Parathyroid adenoma (tissue), 2 donors: Measurements from ENCODE around the gene AMN1.
"Not testable (repeated sequence)": the region's sequence is repeated elsewhere in the genome, so short reads cannot be mapped to it uniquely, and the experiment has no call there.

ENCODE experiments used
- H2AFZ ChIP-seq: fragments of 300-600 bp; sonication (generic); one replicate; pipeline ENCODE4 v1.7.0; 2017; ENCODE audit warnings: antibody characterized with exemption, mild to moderate bottlenecking
- H3K27ac ChIP-seq: fragments of 300-600 bp; sonication (generic); one replicate; pipeline ENCODE4 v1.7.0; 2017
- H3K27me3 ChIP-seq: fragments of 300-600 bp; sonication (generic); one replicate; pipeline ENCODE4 v1.7.0; 2017; ENCODE audit warnings: low read length; ENCODE audit not compliant: control insufficient read depth, insufficient read depth
- H3K36me3 ChIP-seq: fragments of 300-600 bp; sonication (generic); one replicate; pipeline ENCODE4 v1.7.0; 2017; ENCODE audit warnings: low read length; ENCODE audit not compliant: control insufficient read depth, insufficient read depth
- H3K4me1 ChIP-seq: fragments of 300-600 bp; sonication (generic); one replicate; pipeline ENCODE4 v1.7.0; 2017; ENCODE audit warnings: control low read depth
- H3K4me2 ChIP-seq: fragments of 300-600 bp; sonication (generic); one replicate; pipeline ENCODE4 v1.7.0; 2017; ENCODE audit warnings: low read length
- H3K4me3 ChIP-seq: fragments of 300-600 bp; sonication (generic); one replicate; pipeline ENCODE4 v1.7.0; 2017; ENCODE audit warnings: low read depth, low read length
- H3K79me2 ChIP-seq: fragments of 300-600 bp; sonication (generic); one replicate; pipeline ENCODE4 v1.7.0; 2017; ENCODE audit warnings: control low read depth
- H3K9ac ChIP-seq: fragments of 300-600 bp; sonication (generic); one replicate; pipeline ENCODE4 v1.7.0; 2017; ENCODE audit warnings: mild to moderate bottlenecking
- H3K9me3 ChIP-seq: fragments of 300-600 bp; sonication (generic); one replicate; pipeline ENCODE4 v1.7.0; 2017; ENCODE audit warnings: low read length; ENCODE audit not compliant: control insufficient read depth
- TF ChIP-seq, protein P1 (sequence below): fragments of 300-600 bp; sonication (generic); IDR thresholded peaks from one replicate; pipeline ENCODE4 v1.7.0; 2017; ENCODE audit warnings: antibody characterized with exemption, mild to moderate bottlenecking
- donor health status: primary hyperparathyroidism.

AMN1 gene

GRCh38 chr12:31712877-31713276 lies 15.9 kb downstream of the AMN1 start:
- Histone ChIP-seq H3K79me2 (no peaks in the 10 kb centered on the region), H3K4me1 (peaks cover 3% of the 10 kb centered on the region), H3K27ac (no peak overlapping the region), H3K4me3 (no peak overlapping the region), H3K4me2 (no peak overlapping the region), H2AFZ (no peak overlapping the region), H3K36me3 (no peaks in the 10 kb centered on the region), H3K9me3 (no peaks in the 10 kb centered on the region), H3K9ac (no peak overlapping the region), H3K27me3 (no peaks in the 10 kb centered on the region)
- TF ChIP-seq, protein P1, sequence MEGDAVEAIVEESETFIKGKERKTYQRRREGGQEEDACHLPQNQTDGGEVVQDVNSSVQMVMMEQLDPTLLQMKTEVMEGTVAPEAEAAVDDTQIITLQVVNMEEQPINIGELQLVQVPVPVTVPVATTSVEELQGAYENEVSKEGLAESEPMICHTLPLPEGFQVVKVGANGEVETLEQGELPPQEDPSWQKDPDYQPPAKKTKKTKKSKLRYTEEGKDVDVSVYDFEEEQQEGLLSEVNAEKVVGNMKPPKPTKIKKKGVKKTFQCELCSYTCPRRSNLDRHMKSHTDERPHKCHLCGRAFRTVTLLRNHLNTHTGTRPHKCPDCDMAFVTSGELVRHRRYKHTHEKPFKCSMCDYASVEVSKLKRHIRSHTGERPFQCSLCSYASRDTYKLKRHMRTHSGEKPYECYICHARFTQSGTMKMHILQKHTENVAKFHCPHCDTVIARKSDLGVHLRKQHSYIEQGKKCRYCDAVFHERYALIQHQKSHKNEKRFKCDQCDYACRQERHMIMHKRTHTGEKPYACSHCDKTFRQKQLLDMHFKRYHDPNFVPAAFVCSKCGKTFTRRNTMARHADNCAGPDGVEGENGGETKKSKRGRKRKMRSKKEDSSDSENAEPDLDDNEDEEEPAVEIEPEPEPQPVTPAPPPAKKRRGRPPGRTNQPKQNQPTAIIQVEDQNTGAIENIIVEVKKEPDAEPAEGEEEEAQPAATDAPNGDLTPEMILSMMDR: no peak

- no peaks in the 10 kb centered on the region for H3K9me3 ChIP-seq
- no peak overlapping the region for H3K4me3 ChIP-seq
- TF ChIP-seq, protein P1: no peak
- H3K27ac ChIP-seq: no peak overlapping the region
- H3K4me1 ChIP-seq: no peaks in the 10 kb centered on the region
- H2AFZ ChIP-seq: no peak overlapping the region
- H3K79me2 ChIP-seq: no peaks in the 10 kb centered on the region
- no peaks in the 10 kb centered on the region for H3K36me3 ChIP-seq
- H3K4me2 ChIP-seq: no peak overlapping the region
- H3K9ac ChIP-seq: no peak overlapping the region
- no peaks in the 10 kb centered on the region for H3K27me3 ChIP-seq
Measured at GRCh38 chr12:31710021-31710818, 18.6 kb downstream of the AMN1 start.

DNA sequence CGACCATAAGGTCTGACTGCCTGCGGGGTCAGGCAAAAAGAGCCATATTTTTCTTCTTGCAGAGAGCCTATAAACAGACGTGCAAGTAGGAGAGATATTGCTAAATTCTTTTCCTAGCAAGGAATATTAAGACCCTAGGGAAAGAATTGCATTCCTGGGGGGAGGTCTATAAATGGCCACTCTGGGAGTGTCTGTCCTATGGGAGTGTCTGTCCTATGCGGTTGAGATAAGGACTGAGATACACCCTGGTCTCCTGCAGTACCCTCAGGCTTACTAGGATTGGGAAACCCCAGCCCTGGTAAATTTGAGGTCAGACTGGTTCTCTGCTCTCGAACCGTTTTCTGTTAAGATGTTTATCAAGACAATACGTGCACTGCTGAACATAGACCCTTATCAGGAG lies 20.7 kb downstream of the AMN1 start:
- not testable (repeated sequence) for H2AFZ ChIP-seq

DNA sequence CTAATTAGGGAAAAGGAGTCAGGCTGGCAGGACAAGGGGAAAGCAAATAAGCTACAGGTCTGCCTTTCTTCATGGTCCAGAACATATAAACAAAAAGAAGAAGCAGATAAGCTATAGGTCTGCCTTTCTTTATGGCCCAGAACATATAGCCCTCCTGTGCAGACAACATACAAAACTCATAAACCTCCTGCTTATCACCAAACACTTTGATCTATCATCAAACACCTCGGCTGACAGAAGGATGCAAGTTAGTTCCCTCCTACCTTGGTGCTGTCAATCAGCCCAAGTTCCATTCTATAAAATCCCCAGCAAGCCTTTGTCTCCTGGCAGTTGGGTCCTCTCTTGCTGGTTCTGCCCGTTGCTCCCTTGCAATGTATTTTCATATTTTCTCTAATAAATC lies 23.2 kb downstream of the AMN1 start:
- TF ChIP-seq, protein P1: no peak
- no peak overlapping the region for H3K27ac ChIP-seq
- H3K4me3 ChIP-seq: no peak overlapping the region
- no peaks in the 10 kb centered on the region for H3K4me1 ChIP-seq
- H3K27me3 ChIP-seq: no peaks in the 10 kb centered on the region
- H3K36me3 ChIP-seq: no peaks in the 10 kb centered on the region
- no peaks in the 10 kb centered on the region for H3K9me3 ChIP-seq
- H3K9ac ChIP-seq: no peak overlapping the region
- H2AFZ ChIP-seq: no peak overlapping the region
- no peak overlapping the region for H3K4me2 ChIP-seq
- H3K79me2 ChIP-seq: no peaks in the 10 kb centered on the region

More for the DNA sequence above, 20.7 kb downstream of the AMN1 start:
- not testable (repeated sequence) for H3K4me2 ChIP-seq, H3K36me3 ChIP-seq, H3K4me1 ChIP-seq, H3K79me2 ChIP-seq, H3K9me3 ChIP-seq, H3K4me3 ChIP-seq, H3K9ac ChIP-seq, H3K27me3 ChIP-seq, H3K27ac ChIP-seq

DNA sequence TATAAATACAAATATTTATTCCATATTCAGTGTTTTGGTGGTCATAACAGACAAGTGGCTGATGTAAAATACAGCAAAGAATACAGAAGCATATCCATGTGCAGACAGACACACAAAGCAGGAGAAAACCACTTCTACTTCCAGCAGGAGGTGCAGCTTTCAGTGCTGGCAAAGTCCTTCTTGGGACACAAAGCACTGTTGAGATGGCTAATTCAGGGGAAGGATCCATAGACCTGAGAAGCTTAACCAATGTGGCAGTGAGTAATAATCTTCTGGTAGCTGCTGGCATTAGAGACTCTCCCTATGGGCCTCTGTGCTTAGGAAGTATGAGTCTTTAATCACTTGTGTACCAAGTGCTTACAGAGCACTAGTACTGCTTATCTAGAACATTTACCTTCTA lies 26.8 kb downstream of the AMN1 start:
- Histone ChIP-seq H2AFZ (no peak overlapping the region), H3K4me1 (no peaks in the 10 kb centered on the region), H3K79me2 (no peaks in the 10 kb centered on the region), H3K9ac (no peak overlapping the region), H3K4me3 (no peak overlapping the region), H3K36me3 (no peaks in the 10 kb centered on the region), H3K4me2 (no peak overlapping the region), H3K27ac (no peak overlapping the region), H3K9me3 (no peaks in the 10 kb centered on the region), H3K27me3 (no peaks in the 10 kb centered on the region)
- TF ChIP-seq, protein P1: peak; percentile 38

DNA sequence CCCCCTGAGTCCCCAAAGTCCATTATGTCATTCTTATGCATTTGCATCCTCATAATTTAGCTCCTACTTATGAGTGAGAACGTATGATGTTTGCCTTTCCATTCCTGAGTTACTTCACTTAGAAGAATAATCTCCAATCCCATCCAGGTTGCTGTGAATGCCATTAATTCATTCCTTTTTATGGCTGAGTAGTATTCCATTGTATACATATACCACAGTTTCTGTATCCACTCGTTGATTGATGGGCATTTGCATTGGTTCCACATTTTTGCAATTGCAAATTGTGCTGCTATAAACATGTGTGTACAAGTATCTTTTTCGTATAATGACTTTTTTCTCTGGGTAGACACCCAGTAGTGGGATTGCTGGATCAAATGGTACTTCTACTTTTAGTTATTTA lies 38.9 kb downstream of the AMN1 start:
- H3K36me3 ChIP-seq, H2AFZ ChIP-seq, H3K4me3 ChIP-seq: not testable (repeated sequence)

More for the DNA sequence above, 38.9 kb downstream of the AMN1 start:
- H3K4me1 ChIP-seq, H3K9me3 ChIP-seq, H3K27ac ChIP-seq, H3K4me2 ChIP-seq, H3K27me3 ChIP-seq, H3K9ac ChIP-seq, H3K79me2 ChIP-seq: not testable (repeated sequence)
